Right lobe of liver (tissue), 4 donors: ENCODE results near the gene VSTM5.
"Not testable (repeated sequence)": the region's sequence is repeated elsewhere in the genome, so short reads cannot be mapped to it uniquely, and the experiment has no call there.

ENCODE experiments used
- CTCF ChIP-seq, 4 donors: fragments of 200-600 bp in 3 of 4; fragments of 450-650 bp in 1 of 4; IDR thresholded peaks; one replicate each; pipeline versions ENCODE4 v1.5.1 to v1.8.0; 2016 to 2022; ENCODE audit warnings: antibody characterized with exemption in 4 of 4, mild to moderate bottlenecking in 2 of 4
- POLR2A ChIP-seq: fragments of 450-650 bp; IDR thresholded peaks from one replicate; pipeline ENCODE4 v1.6.1; 2017; ENCODE audit warnings: antibody characterized with exemption, mild to moderate bottlenecking
- donor health status: DM: no; HTN: no; CAD: no.
- donor health status: DM: no; HTN: no; CAD: no.
- donor health status: DM: no; HTN: yes; CAD: no.

GRCh38 chr11:93879114-93879513 is 28.7 kb upstream of the VSTM5 start:
- TF ChIP-seq CTCF (IDR thresholded peaks at IDR 0.05); POLR2A: not testable (repeated sequence)
